NCI-H345 treated with DMSO at 0.1 percent for 48 hours (cell line): ENCODE results near the gene RFLNA.
"Not testable (repeated sequence)": the region's sequence is repeated elsewhere in the genome, so short reads cannot be mapped to it uniquely, and the experiment has no call there.

ENCODE experiments used
- DNase-seq: peaks from one replicate; lab custom pipeline; 2025; ENCODE audit not compliant: unreplicated experiment; lab: John Stamatoyannopoulos, UW

Gene RFLNA

DNA sequence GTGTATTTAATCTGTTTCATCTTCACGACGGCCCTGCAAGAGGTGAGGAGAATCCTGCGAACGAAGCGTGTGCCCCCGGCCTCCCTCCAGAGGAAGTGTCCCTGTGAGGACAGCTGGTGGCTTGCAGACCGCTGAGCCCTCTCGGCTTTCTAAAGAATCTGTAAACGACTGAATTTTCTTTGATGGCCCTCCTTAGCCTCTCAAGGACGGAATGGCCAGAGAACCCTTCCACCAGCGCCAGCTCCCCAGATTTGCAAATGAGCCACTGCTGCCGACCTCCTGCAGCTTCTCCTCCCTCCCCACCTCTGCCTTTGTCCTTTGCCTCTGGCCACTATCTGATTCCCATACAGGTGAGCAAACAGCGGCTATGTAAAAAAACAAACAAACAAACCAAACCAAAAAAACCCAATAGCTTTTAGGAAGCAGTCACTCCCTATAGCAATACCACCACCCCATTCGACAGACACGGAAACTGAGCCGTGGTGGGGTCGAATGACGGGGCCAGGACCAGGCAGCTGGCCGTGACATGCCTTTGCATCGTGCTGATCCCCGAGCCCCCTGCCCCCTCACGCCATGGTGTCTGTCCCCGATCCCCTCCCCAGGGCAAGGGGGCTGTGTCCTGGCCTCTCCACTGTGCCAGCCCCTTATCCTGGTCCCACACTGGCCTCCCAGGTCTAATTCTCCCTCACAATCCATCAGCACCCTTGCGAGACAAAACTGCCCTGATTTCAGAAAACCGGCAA lies 23.6 kb downstream of the RFLNA start:
- no peak for DNase-seq

GRCh38 chr12:124319368-124320050 lies 24.6 kb downstream of the RFLNA start:
- no peak for DNase-seq

- DNase-seq = peak; percentile 11
These were observed 26.2 kb downstream of the RFLNA start for GRCh38 chr12:124321040-124321481.

- DNase-seq = no peak
These were observed 26.8 kb downstream of the RFLNA start for GRCh38 chr12:124321556-124322270.

- no peak for DNase-seq
These were observed 27.5 kb downstream of the RFLNA start for GRCh38 chr12:124322271-124322998.

DNA sequence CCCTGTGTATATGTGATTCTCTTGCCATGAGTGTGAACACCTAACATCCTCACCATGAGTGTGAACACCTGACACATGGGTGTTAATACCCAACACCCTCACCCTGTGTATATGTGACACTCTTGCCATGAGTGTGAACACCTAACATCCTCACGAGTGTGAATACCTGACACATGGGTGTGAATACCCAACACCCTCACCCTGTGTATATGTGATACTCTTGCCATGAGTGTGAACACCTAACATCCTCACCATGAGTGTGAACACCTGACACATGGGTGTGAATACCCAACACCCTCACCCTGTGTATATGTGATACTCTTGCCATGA lies 28.1 kb downstream of the RFLNA start:
- DNase-seq = not testable (repeated sequence)

- DNase-seq = no peak
These were observed 29.1 kb downstream of the RFLNA start for GRCh38 chr12:124323771-124324530.

DNA sequence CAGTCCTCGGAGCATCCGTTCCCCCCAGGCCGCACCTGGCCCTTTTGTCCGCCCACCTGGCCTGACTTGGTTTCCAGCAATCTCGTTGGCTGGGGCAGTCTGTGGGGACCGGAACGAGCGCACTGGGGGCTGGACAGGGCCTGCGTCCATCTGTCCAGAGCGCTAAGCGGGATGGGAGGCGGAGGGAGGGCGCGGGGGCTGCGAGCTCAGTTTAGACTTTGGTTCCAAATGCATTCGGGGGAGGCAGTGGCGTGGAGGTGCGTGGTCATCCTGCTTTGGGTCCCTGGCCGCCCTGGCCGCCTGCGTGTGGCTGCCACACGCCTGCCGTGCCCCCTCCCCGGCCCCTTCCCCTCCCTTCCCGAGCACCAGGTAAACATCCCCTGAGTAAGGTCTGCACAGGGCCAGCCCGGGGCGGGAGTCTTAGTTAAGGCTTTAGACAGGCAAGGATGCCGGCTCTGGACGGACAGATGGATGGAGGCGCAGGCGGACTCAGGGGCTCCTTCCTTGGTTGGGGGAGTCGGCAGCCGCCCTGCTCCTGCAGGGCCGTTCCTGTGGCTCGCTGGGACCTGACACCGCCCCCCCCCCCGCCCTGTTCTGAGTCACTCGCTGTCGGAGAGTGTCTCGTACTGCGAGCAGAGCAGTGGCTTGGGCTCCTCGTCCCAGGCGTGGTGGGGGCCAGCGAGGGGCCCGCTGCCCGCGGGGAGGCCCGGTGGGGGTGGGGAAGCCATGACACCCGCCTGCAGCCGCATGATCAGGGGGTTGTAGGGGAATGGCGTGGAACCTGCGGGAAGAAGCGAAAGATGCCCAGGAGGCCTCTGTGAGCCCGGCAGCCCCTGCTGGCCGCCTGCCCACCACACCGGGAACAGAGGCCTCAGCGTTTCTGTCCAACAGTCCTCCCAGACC lies 30.2 kb downstream of the RFLNA start:
- no peak for DNase-seq

DNA sequence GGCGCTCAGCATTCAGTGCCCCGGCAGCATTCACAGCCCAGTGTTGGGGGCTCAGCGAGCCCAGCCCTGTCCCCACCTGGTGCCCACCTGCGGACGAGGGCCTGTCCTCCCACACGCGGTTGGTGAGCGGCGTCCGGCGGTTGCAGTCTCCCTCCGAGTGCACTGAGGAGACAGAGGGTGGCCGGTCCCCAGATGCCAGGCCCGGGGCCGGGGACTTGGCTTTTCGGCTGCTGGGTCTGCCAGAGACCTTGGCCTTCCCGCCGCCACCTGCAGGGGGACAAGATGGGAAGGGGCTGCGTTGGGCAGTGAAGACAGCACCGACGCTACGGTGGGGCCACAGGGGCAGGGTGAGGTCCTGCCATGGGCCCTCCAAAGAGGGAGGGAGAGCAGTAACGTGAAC lies 31.2 kb downstream of the RFLNA start:
- DNase-seq = no peak

DNA sequence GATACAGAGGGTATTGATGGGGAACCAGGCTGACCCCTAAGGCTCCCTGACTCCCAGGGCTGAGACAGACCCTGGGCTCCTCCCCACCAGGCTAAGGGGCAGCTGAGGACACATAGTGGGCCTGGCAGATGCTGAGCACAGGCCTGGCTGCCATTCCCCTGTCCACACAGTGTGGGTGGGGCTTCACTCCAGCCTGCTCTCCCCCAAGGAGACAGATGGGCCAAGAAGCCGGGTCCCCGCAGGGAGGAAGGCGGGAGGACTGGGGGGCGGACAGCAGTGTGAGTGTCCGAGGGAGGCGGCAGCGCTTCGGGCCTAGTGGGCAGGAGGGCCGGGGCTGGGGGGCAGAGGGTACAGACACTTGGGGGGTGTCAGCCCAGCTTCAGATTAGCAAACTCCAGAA lies 32.0 kb downstream of the RFLNA start:
- DNase-seq = no peak

DNA sequence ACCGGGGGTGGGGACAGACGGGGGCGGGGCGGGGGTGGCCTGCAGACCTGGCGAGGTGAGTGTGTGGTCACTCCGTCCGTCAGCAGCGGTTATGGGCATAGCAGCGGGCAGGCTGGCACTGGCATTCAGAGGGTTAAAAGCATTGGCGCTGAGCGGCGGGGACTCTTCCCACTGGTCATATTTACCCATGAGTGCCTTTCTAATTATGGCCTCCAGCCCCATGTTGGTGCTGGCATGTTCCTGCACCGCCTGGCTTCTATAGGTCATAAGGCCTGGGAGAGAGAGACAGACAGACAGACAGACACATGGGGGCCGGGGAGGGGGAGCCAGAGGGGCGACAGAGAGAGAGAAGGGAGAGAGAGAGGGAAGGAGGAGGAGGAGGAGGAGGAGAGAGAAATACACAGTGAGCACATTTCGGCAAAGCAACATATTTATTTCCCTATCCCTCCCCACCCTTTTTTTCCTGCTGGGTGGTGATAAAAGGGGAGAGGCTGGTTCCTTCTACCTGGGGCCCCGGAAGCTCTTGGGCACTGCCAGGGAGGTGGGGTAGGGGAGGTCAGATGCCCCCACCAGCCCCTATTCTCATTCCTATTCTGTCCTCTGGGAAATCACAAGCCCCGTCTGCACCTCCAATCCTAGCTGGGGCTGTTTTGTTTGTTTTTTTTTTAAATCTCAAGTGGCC lies 32.6 kb downstream of the RFLNA start:
- DNase-seq = no peak

GRCh38 chr12:124328116-124328515 lies 33.2 kb downstream of the RFLNA start:
- DNase-seq = no peak

GRCh38 chr12:124328636-124329035 lies 33.7 kb downstream of the RFLNA start:
- no peak for DNase-seq

DNA sequence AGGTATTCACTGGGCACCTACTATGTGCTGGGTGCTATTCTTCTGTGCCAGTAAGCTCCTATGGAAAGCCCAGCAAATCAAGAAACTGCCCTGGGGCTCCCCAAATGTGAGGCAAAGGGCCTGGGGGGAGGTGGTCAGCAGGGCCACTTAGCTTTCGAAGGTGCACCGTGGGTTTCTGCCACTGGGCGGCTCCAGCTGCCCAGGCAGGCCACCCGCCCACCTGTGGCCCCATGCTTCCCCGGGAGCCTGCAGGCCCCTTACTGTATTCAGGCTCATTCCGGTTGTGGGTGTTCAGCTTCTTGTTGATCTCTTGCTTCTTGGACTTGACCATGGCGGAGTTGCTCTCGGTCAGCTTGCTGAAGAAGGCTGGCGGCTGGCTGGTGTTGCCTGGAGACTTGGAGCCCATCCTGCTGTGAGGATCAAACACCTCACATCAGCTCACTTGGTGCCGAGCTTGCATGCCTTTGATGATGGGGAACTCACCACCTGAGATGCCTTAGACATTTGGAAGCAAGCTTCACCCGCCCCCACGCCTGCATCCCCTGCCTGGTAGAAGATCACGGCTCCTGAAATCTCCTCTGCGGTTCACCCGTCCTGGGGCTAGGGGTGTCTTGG lies 37.3 kb downstream of the RFLNA start:
- no peak for DNase-seq

DNA sequence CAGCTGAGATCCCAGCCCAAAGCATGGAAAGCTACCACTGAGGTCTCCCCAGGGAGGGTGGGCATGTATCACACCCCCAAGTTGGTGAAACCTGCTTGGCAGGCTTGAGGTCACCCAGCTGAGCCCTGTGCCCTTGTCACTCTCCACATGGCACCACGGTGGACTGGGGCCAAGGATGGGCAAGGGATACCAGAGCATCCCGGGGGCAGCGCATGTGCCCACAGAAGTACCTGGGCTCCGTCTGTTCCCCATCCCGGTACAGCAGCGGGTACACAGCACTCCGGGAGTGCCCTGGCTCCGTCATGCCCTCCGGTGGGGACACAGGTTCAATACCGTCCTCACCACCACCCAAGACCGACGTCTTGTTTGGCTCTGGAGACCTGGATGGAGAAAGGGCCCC lies 38.0 kb downstream of the RFLNA start:
- no peak for DNase-seq

- no peak for DNase-seq
These were observed 38.8 kb downstream of the RFLNA start for GRCh38 chr12:124333724-124334123.

- DNase-seq = no peak
These were observed 39.4 kb downstream of the RFLNA start for GRCh38 chr12:124334266-124334665.

GRCh38 chr12:124334976-124335375 lies 40.1 kb downstream of the RFLNA start:
- DNase-seq = no peak
